HepG2 (cell line): Measurements from ENCODE around the gene ZDHHC19. TPM values are rescaled to one million over a fixed set of nuclear protein-coding genes. Genes with fewer than 3 reads are reported as not detected.

Experiments used
- ARNT2 ChIP-seq: sonication (generic); formaldehyde crosslinking; IDR thresholded peaks from 2 replicates; pipeline ENCODE4 v1.8.0; 2022; ENCODE audit warnings: mild to moderate bottlenecking, low read depth, missing genetic modification reagents, moderate library complexity
- BHLHE40 ChIP-seq: IDR thresholded peaks from 2 replicates; pipeline ENCODE4 v1.6.1; 2011; ENCODE audit warnings: low read length, improper control_type of control experiment
- CREBL2 ChIP-seq: sonication (generic); formaldehyde crosslinking; IDR thresholded peaks from 2 replicates; pipeline ENCODE4 v1.8.1; 2023; ENCODE audit warnings: missing genetic modification reagents, mild to moderate bottlenecking, borderline replicate concordance
- DMAP1 ChIP-seq: IDR thresholded peaks from 2 replicates; pipeline ENCODE4 v1.6.1; 2016
- FOXP4 ChIP-seq: sonication (generic); formaldehyde crosslinking; IDR thresholded peaks from 2 replicates; pipeline ENCODE4 v1.4.0; 2020; ENCODE audit warnings: missing genetic modification reagents
- GRHL1 ChIP-seq: sonication (generic); formaldehyde crosslinking; conservative IDR thresholded peaks from 2 replicates; pipeline ENCODE4 v1.8.0; 2022; ENCODE audit warnings: missing genetic modification reagents
- GTF2F1 ChIP-seq: fragments of 150-350 bp; IDR thresholded peaks from 2 replicates; pipeline ENCODE4 v1.6.1; 2014; ENCODE audit warnings: low read length
- HBP1 ChIP-seq: IDR thresholded peaks from 2 replicates; pipeline ENCODE4 v1.6.1; 2016; ENCODE audit warnings: low read depth, control low read depth
- NFAT5 ChIP-seq: sonication (generic); formaldehyde crosslinking; IDR thresholded peaks from 2 replicates; pipeline ENCODE4 v1.4.0; 2020; ENCODE audit warnings: missing genetic modification reagents
- NR2F2 ChIP-seq: IDR thresholded peaks from 2 replicates; pipeline ENCODE4 v1.6.1; 2012; ENCODE audit warnings: low read depth, inconsistent platforms, borderline replicate concordance
- TBX2 ChIP-seq: sonication (generic); formaldehyde crosslinking; IDR thresholded peaks from 2 replicates; pipeline ENCODE4 v1.5.0; 2020; ENCODE audit warnings: missing genetic modification reagents, mild to moderate bottlenecking, borderline replicate concordance
- TEAD2 ChIP-seq: sonication (generic); formaldehyde crosslinking; IDR thresholded peaks from 2 replicates; pipeline ENCODE4 v1.9.0; 2021; ENCODE audit warnings: missing genetic modification reagents
- TSC22D2 ChIP-seq: sonication (generic); formaldehyde crosslinking; IDR thresholded peaks from 2 replicates; pipeline ENCODE4 v1.5.1; 2020; ENCODE audit warnings: missing genetic modification reagents, mild to moderate bottlenecking, borderline replicate concordance
- ZC3H13 ChIP-seq: sonication (generic); formaldehyde crosslinking; IDR thresholded peaks from 2 replicates; pipeline ENCODE4 v1.8.1; 2023; ENCODE audit warnings: mild to moderate bottlenecking, missing genetic modification reagents, moderate library complexity
- ZMYM4 ChIP-seq: sonication (generic); formaldehyde crosslinking; IDR thresholded peaks from 2 replicates; pipeline ENCODE4 v1.8.1; 2023; ENCODE audit warnings: mild to moderate bottlenecking, missing genetic modification reagents
- ZNF282 ChIP-seq: fragments of 450-650 bp; IDR thresholded peaks from 2 replicates; pipeline ENCODE4 v1.6.1; 2018; ENCODE audit not compliant: partially characterized antibody
- ZNF33A ChIP-seq: sonication (generic); formaldehyde crosslinking; IDR thresholded peaks from 2 replicates; pipeline ENCODE4 v1.5.1; 2020; ENCODE audit warnings: missing genetic modification reagents, mild to moderate bottlenecking, moderate library complexity, borderline replicate concordance
- ZNF468 ChIP-seq: sonication (generic); formaldehyde crosslinking; IDR thresholded peaks from 2 replicates; pipeline ENCODE4 v1.8.0; 2022; ENCODE audit warnings: mild to moderate bottlenecking, moderate library complexity, missing genetic modification reagents
- ZNF563 ChIP-seq: sonication (generic); formaldehyde crosslinking; IDR thresholded peaks from 2 replicates; pipeline ENCODE4 v1.8.0; 2022; ENCODE audit warnings: mild to moderate bottlenecking, moderate library complexity, missing genetic modification reagents
- ZNF614 ChIP-seq: IDR thresholded peaks from 2 replicates; pipeline ENCODE4 v1.6.1; 2018; ENCODE audit warnings: missing biosample characterization, missing genetic modification reagents, inconsistent platforms, borderline replicate concordance
- polyA plus RNA-seq, 8 experiments: library from polyadenylated mRNA; depleted of rRNA in 3 of 8; stranded (reverse) in 7 of 8; unstranded in 1 of 8; fragments of >200 nt; fragmentation: Illumina TruSeq in 4 of 8; extraction: Trizol in 4 of 8; gene quantifications; 2 replicates each; pipeline versions ENCODE4 v1.2.1 to v1.2.3, GENCODE V29; 2011 to 2016; ENCODE audit warnings: low read depth in 4 of 8, missing spikeins in 1 of 8, mixed read lengths in 1 of 8; ENCODE audit not compliant: insufficient read depth in 1 of 8
- total RNA-seq, 5 experiments: library from RNA; depleted of rRNA; stranded (reverse); fragments of >200 nt; fragmentation: Illumina TruSeq; extraction: Trizol; gene quantifications; 2 replicates each; pipeline ENCODE4 v1.2.3, GENCODE V29; 2016; ENCODE audit warnings: low read depth in 1 of 5

The ZDHHC19 gene
- total and polyA plus RNA-seq, 2 of the 13 experiments (the other 11 are each of a cell fraction or from before 2014, with no cell fraction given) = 0.22 to 0.53 TPM

- no peak for TF ChIP-seq NFAT5 (CRISPR knock-in tag)
- no peak for TF ChIP-seq GTF2F1
- no peak for TF ChIP-seq ZNF282
- no peak for TF ChIP-seq ZNF614 (CRISPR knock-in tag)
- no peak for TF ChIP-seq GRHL1 (CRISPR knock-in tag)
- no peak; the same call in 1 of the 2 replicates for TF ChIP-seq ZNF563 (CRISPR knock-in tag)
- no peak for TF ChIP-seq ZNF33A (CRISPR knock-in tag)
- no peak for TF ChIP-seq NR2F2
- TF ChIP-seq ZC3H13 (CRISPR knock-in tag) = no peak
- no peak for TF ChIP-seq ARNT2 (CRISPR knock-in tag)
- no peak for TF ChIP-seq HBP1 (CRISPR knock-in tag)
- TF ChIP-seq ZMYM4 (CRISPR knock-in tag) = no peak
- no peak for TF ChIP-seq DMAP1 (CRISPR knock-in tag)
- no peak for TF ChIP-seq CREBL2 (CRISPR knock-in tag)
- no peak for TF ChIP-seq FOXP4 (CRISPR knock-in tag)
- TF ChIP-seq TEAD2 (CRISPR knock-in tag) = no peak
- no peak for TF ChIP-seq TSC22D2 (CRISPR knock-in tag)
- TF ChIP-seq TBX2 (CRISPR knock-in tag) = peak; percentile 25; the same call in 1 of the 2 replicates
- no peak for TF ChIP-seq ZNF468 (CRISPR knock-in tag)
- TF ChIP-seq BHLHE40 = no peak
Measured at GRCh38 chr3:196202516-196202970, 8.7 kb downstream of the ZDHHC19 start (continued).
